ENCODE data around the gene ABLIM3. TPM values are rescaled to one million over a fixed set of nuclear protein-coding genes. Genes with fewer than 3 reads are reported as not detected.

ABLIM3 gene
- total and polyA plus RNA-seq, 9 donors, result 33.2 to 131 (median 109) TPM

- peaks cover 52% of the 10 kb centered on the region for H3K36me3 ChIP-seq (ENCODE audit: control insufficient read depth, insufficient read depth, low read length)
- H3K9me3 ChIP-seq (replicated peaks; ENCODE audit: control insufficient read depth, low read depth, low read length), result no peaks in the 10 kb centered on the region
- WGBS (ENCODE audit: insufficient coverage), result 56% methylated on average over 4 of the region's 4 CpGs
- H3K27me3 ChIP-seq (ENCODE audit: control insufficient read depth, insufficient read depth, low read length), result no peaks in the 10 kb centered on the region
- H3K4me1 ChIP-seq (ENCODE audit: control insufficient read depth, insufficient read depth, low read length), result no peaks in the 10 kb centered on the region
- no peak overlapping the region for H3K4me3 ChIP-seq (ENCODE audit: low read length)
- no peak for DNase-seq
- H3K27ac ChIP-seq (ENCODE audit: low read length), result no peak overlapping the region
Observed at GRCh38 chr5:149251546-149251945, 110.3 kb downstream of the ABLIM3 start.

- WGBS (ENCODE audit: insufficient coverage), result no CpG with 5 or more reads among the region's 3 CpGs
- Histone ChIP-seq H3K27ac (ENCODE audit: low read length) (no peak overlapping the region), H3K9me3 (replicated peaks; ENCODE audit: control insufficient read depth, low read depth, low read length) (no peaks in the 10 kb centered on the region), H3K4me3 (ENCODE audit: low read length) (no peak overlapping the region), H3K4me1 (ENCODE audit: control insufficient read depth, insufficient read depth, low read length) (no peaks in the 10 kb centered on the region), H3K27me3 (ENCODE audit: control insufficient read depth, insufficient read depth, low read length) (peaks cover 2% of the 10 kb centered on the region), H3K36me3 (ENCODE audit: control insufficient read depth, insufficient read depth, low read length) (peaks cover 34% of the 10 kb centered on the region)
- DNase-seq, result peak; percentile 60
Observed at GRCh38 chr5:149254506-149254905, 113.2 kb downstream of the ABLIM3 start.

- Histone ChIP-seq H3K9me3 (replicated peaks; ENCODE audit: control insufficient read depth, low read depth, low read length) (no peaks in the 10 kb centered on the region), H3K4me3 (ENCODE audit: low read length) (no peak overlapping the region), H3K4me1 (ENCODE audit: control insufficient read depth, insufficient read depth, low read length) (no peaks in the 10 kb centered on the region), H3K36me3 (ENCODE audit: control insufficient read depth, insufficient read depth, low read length) (peaks cover 24% of the 10 kb centered on the region), H3K27me3 (ENCODE audit: control insufficient read depth, insufficient read depth, low read length) (peaks cover 2% of the 10 kb centered on the region), H3K27ac (ENCODE audit: low read length) (no peak overlapping the region)
- no peak for DNase-seq
Observed at GRCh38 chr5:149256451-149256850, 115.2 kb downstream of the ABLIM3 start.

GRCh38 chr5:149257131-149257530, 115.8 kb downstream of the ABLIM3 start:
- no peak overlapping the region for H3K27ac ChIP-seq (ENCODE audit: low read length)
- no peak for DNase-seq
- no peak overlapping the region for H3K4me3 ChIP-seq (ENCODE audit: low read length)
- peaks cover 18% of the 10 kb centered on the region for H3K36me3 ChIP-seq (ENCODE audit: control insufficient read depth, insufficient read depth, low read length)
- no peaks in the 10 kb centered on the region for H3K9me3 ChIP-seq (replicated peaks; ENCODE audit: control insufficient read depth, low read depth, low read length)
- H3K27me3 ChIP-seq (ENCODE audit: control insufficient read depth, insufficient read depth, low read length), result peaks cover 4% of the 10 kb centered on the region
- WGBS (ENCODE audit: insufficient coverage), result no CpG with 5 or more reads among the region's 1 CpG
- no peaks in the 10 kb centered on the region for H3K4me1 ChIP-seq (ENCODE audit: control insufficient read depth, insufficient read depth, low read length)

- no peak for DNase-seq
- no peaks in the 10 kb centered on the region for H3K9me3 ChIP-seq (replicated peaks; ENCODE audit: control insufficient read depth, low read depth, low read length)
- H3K27me3 ChIP-seq (ENCODE audit: control insufficient read depth, insufficient read depth, low read length), result peaks cover 5% of the 10 kb centered on the region
- H3K4me3 ChIP-seq (ENCODE audit: low read length), result no peak overlapping the region
- peaks cover 9% of the 10 kb centered on the region for H3K36me3 ChIP-seq (ENCODE audit: control insufficient read depth, insufficient read depth, low read length)
- no peaks in the 10 kb centered on the region for H3K4me1 ChIP-seq (ENCODE audit: control insufficient read depth, insufficient read depth, low read length)
- no CpG with 5 or more reads among the region's 10 CpGs for WGBS (ENCODE audit: insufficient coverage)
- no peak overlapping the region for H3K27ac ChIP-seq (ENCODE audit: low read length)
Observed at GRCh38 chr5:149257889-149258705, 116.8 kb downstream of the ABLIM3 start.

DNA sequence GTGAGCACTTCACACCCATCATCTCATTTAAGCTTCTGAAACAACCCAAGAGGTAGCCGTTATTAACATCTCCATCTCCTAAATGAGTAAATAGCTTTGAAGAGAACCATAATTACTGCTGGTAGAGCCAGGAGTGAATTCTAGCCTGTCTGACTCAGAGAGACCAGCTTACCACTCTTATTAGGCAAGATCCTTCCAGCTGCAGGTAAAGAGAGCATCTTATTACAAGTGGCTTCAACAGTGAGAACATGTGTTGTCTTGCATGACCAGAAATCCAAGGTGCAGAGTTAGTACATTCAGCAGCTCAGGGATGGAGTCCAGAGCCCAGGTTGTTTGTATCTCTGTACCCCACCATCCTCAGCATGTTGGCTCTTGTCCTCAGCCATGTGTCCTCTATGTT, 119.5 kb downstream of the ABLIM3 start:
- H3K27me3 ChIP-seq (ENCODE audit: control insufficient read depth, insufficient read depth, low read length), result peaks cover 10% of the 10 kb centered on the region
- no peaks in the 10 kb centered on the region for H3K4me1 ChIP-seq (ENCODE audit: control insufficient read depth, insufficient read depth, low read length)
- WGBS (ENCODE audit: insufficient coverage), result no CpG with 5 or more reads among the region's 1 CpG
- no peak for DNase-seq
- H3K36me3 ChIP-seq (ENCODE audit: control insufficient read depth, insufficient read depth, low read length), result peaks cover 3% of the 10 kb centered on the region
- H3K27ac ChIP-seq (ENCODE audit: low read length), result no peak overlapping the region
- no peaks in the 10 kb centered on the region for H3K9me3 ChIP-seq (replicated peaks; ENCODE audit: control insufficient read depth, low read depth, low read length)
- H3K4me3 ChIP-seq (ENCODE audit: low read length), result no peak overlapping the region

DNA sequence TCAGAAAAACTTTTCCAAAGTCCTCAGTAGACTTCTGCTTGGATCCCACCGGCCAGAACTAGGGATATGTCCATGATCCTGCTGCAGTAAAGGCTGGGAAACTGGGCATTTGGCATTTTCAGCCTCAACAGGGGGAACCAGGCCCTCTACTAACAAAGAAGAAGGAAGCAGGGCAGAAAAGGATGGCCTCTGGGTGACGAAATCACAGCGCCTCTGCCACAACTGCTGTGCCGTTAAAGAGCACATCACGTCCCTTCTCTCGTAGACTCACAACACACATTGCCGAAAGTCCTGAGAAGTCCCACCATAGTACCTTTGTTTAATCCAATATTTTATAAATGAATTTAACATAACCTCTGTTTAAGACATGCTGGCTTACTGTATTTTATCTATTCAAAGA, 120.0 kb downstream of the ABLIM3 start:
- H3K27me3 ChIP-seq (ENCODE audit: control insufficient read depth, insufficient read depth, low read length), result peaks cover 10% of the 10 kb centered on the region
- no peak for DNase-seq
- no peaks in the 10 kb centered on the region for H3K4me1 ChIP-seq (ENCODE audit: control insufficient read depth, insufficient read depth, low read length)
- no peak overlapping the region for H3K27ac ChIP-seq (ENCODE audit: low read length)
- H3K36me3 ChIP-seq (ENCODE audit: control insufficient read depth, insufficient read depth, low read length), result no peaks in the 10 kb centered on the region
- WGBS (ENCODE audit: insufficient coverage), result 87% methylated on average over 4 of the region's 7 CpGs
- H3K9me3 ChIP-seq (replicated peaks; ENCODE audit: control insufficient read depth, low read depth, low read length), result no peaks in the 10 kb centered on the region
- H3K4me3 ChIP-seq (ENCODE audit: low read length), result no peak overlapping the region

DNA sequence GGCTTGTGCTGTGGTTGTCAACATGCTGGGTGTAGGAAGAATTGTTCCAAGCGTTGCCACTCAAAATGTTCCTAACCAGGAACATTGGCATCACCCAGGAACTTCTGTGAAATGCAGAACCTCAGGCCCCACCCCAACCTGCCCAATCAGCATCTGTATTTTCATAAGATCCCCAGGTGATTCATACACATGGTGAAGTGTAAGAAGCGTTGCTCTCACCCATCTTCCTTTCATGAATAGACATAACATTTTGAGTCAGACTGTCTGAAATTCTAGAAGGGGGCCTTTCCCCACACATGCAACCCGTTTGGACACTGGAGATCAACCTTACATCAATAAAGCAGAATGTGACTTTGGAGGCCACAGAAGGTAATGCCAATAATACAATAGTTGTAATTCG, 121.0 kb downstream of the ABLIM3 start:
- Histone ChIP-seq H3K27me3 (ENCODE audit: control insufficient read depth, insufficient read depth, low read length) (peaks cover 10% of the 10 kb centered on the region), H3K4me1 (ENCODE audit: control insufficient read depth, insufficient read depth, low read length) (no peaks in the 10 kb centered on the region), H3K36me3 (ENCODE audit: control insufficient read depth, insufficient read depth, low read length) (no peaks in the 10 kb centered on the region), H3K9me3 (replicated peaks; ENCODE audit: control insufficient read depth, low read depth, low read length) (no peaks in the 10 kb centered on the region), H3K4me3 (ENCODE audit: low read length) (no peak overlapping the region), H3K27ac (ENCODE audit: low read length) (no peak overlapping the region)
- WGBS (ENCODE audit: insufficient coverage), result no CpG with 5 or more reads among the region's 4 CpGs
- DNase-seq, result no peak

DNA sequence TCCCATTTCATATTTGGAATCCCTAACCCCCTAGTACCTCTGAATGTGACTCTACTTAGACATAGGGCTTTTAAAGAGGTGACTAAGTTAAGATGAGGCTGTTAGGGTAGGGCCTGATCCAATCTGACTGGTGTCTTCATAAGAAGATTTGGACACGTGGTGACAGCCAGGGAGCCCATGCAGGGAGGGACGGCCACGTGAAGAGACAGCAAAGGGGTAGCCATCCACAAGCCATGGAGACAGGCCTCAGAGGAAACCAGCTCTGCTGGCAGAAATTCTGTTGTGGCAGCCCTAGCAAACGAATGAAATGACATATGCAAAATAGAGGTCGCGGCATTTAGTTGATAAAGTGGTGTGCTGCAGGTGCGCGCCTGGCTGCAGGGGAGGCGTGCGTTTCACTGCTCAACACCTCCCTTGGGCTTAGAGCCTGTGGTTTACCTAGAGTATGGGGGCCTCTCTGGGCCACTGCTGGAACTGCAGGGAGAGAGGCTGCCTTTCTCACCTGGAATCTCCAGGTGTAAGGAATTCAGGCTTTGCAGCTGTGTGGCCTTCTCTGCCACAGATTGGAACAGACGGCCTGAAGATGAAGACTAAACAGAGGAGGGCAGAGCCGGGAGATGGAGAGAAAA, 123.3 kb downstream of the ABLIM3 start:
- H3K4me1 ChIP-seq (ENCODE audit: control insufficient read depth, insufficient read depth, low read length), result no peaks in the 10 kb centered on the region
- peaks cover 8% of the 10 kb centered on the region for H3K9me3 ChIP-seq (replicated peaks; ENCODE audit: control insufficient read depth, low read depth, low read length)
- DNase-seq, result no peak
- H3K36me3 ChIP-seq (ENCODE audit: control insufficient read depth, insufficient read depth, low read length), result no peaks in the 10 kb centered on the region
- H3K4me3 ChIP-seq (ENCODE audit: low read length), result no peak overlapping the region
- no peak overlapping the region for H3K27ac ChIP-seq (ENCODE audit: low read length)
- 20% methylated on average over 10 of the region's 12 CpGs for WGBS (ENCODE audit: insufficient coverage)
- peaks cover 9% of the 10 kb centered on the region for H3K27me3 ChIP-seq (ENCODE audit: control insufficient read depth, insufficient read depth, low read length)

GRCh38 chr5:149265068-149265465, 123.8 kb downstream of the ABLIM3 start:
- peaks cover 9% of the 10 kb centered on the region for H3K27me3 ChIP-seq (ENCODE audit: control insufficient read depth, insufficient read depth, low read length)
- peaks cover 8% of the 10 kb centered on the region for H3K9me3 ChIP-seq (replicated peaks; ENCODE audit: control insufficient read depth, low read depth, low read length)
- H3K36me3 ChIP-seq (ENCODE audit: control insufficient read depth, insufficient read depth, low read length), result no peaks in the 10 kb centered on the region
- no peak for DNase-seq
- 90% methylated on average over 5 of the region's 7 CpGs for WGBS (ENCODE audit: insufficient coverage)
- H3K27ac ChIP-seq (ENCODE audit: low read length), result no peak overlapping the region
- H3K4me3 ChIP-seq (ENCODE audit: low read length), result no peak overlapping the region
- no peaks in the 10 kb centered on the region for H3K4me1 ChIP-seq (ENCODE audit: control insufficient read depth, insufficient read depth, low read length)
